Ureter (tissue), 1 donor: ENCODE data around the gene RPAP3. TPM values are rescaled to one million over a fixed set of nuclear protein-coding genes. Genes with fewer than 3 reads are reported as not detected.
A peak's percentile ranks its signal among the peaks of the same experiment; 100 is the strongest.

Experiments
- DNase-seq: peaks from one replicate; pipeline ENCODE4 v3.0.0-alpha.2; 2020; ENCODE audit warnings: low spot score
- total RNA-seq: library from RNA; stranded (reverse); gene quantifications from one replicate; pipeline ENCODE4 v1.2.4, GENCODE V29; 2023
- donor health status: DM: yes; HTN: yes; CAD: no.

Gene RPAP3, protein sequence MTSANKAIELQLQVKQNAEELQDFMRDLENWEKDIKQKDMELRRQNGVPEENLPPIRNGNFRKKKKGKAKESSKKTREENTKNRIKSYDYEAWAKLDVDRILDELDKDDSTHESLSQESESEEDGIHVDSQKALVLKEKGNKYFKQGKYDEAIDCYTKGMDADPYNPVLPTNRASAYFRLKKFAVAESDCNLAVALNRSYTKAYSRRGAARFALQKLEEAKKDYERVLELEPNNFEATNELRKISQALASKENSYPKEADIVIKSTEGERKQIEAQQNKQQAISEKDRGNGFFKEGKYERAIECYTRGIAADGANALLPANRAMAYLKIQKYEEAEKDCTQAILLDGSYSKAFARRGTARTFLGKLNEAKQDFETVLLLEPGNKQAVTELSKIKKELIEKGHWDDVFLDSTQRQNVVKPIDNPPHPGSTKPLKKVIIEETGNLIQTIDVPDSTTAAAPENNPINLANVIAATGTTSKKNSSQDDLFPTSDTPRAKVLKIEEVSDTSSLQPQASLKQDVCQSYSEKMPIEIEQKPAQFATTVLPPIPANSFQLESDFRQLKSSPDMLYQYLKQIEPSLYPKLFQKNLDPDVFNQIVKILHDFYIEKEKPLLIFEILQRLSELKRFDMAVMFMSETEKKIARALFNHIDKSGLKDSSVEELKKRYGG
- total RNA-seq, result 35.5 TPM

DNA sequence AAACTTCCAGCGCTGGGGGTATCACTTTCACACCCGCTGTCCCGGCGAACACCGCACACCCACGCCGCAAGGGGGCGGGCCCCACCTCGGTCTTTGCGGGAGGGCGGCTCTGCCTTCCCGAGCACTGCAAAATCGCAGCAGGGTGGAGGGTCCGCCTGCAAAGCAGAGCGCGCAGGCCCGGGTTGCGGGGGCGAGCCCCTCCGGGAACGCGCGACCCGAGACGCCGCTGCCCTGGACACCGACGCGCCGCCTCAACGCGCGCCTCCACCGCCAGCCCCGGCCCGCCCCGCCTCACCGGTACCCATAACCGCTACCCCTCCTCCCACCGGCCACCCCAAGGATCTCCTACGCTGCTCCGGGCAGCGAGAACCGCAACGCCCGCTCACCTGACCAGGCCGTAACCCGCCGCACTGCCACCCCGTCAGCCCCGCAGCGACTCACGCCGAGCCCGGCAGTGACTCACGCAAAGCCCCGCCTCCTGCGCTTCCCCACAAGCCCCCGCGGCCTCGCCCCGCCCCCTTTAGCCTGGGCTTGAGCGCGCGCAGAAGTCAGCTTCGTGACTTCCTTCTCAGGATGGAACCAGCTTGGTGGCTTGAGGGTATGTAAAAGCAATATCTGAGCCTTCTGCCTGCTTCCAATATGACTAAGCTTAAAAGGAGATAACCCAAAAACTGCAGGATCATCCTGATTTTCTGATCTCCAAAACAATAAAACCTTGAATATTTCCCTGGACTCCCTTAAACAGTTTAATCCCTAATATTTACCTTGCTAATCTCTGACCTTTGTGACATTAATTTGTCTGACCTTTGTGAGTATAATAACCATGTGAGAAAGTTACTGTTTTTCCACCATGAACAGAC, at the start of gene RPAP3:
TSS of gene RPAP3 (minus strand) at position 465 of the 860 bp plus-strand sequence. CDS start 3,190 bp downstream, outside the sequence.
- DNase-seq, result peak; percentile 98

DNA sequence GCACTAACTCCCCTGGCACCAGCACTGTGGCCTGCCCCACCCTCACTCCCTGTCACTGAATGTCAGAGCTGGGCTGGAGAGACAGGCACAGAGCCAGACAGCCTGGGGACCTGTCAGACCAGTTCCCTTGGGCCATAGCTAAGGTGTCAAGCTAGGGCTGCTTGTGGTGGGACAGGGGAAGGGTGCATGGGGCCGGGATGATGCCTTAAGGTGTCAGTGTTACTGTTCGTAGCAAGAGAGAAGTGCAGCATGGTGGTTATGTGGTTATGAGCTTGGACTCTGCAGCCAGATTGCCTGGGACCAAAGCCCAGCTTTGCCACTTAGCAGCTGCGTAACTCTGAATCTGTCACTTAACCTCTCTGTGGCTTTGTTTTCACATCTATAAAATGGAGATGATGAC, 49.1 kb upstream of the RPAP3 start:
- peak; percentile 83 for DNase-seq

DNA sequence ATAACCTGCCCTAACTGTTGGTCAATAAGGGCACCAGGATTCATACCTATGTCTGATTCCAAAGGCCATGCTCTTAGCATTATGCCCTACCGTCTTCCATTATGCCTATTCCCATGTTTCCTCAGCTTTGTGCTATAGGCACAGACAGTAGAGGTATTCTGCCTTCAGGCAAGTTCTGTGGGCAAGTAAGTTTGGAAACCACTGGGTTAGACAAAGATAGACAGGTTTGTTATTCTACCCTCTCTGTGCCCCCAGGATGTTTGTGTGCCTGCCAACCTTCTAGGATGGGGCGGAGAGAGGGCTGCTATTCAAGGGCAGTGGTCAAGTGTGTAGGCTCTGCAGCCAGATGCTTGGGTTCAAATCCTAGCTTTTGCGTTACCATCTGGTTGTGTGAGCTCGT, 48.3 kb upstream of the RPAP3 start:
- no peak for DNase-seq

DNA sequence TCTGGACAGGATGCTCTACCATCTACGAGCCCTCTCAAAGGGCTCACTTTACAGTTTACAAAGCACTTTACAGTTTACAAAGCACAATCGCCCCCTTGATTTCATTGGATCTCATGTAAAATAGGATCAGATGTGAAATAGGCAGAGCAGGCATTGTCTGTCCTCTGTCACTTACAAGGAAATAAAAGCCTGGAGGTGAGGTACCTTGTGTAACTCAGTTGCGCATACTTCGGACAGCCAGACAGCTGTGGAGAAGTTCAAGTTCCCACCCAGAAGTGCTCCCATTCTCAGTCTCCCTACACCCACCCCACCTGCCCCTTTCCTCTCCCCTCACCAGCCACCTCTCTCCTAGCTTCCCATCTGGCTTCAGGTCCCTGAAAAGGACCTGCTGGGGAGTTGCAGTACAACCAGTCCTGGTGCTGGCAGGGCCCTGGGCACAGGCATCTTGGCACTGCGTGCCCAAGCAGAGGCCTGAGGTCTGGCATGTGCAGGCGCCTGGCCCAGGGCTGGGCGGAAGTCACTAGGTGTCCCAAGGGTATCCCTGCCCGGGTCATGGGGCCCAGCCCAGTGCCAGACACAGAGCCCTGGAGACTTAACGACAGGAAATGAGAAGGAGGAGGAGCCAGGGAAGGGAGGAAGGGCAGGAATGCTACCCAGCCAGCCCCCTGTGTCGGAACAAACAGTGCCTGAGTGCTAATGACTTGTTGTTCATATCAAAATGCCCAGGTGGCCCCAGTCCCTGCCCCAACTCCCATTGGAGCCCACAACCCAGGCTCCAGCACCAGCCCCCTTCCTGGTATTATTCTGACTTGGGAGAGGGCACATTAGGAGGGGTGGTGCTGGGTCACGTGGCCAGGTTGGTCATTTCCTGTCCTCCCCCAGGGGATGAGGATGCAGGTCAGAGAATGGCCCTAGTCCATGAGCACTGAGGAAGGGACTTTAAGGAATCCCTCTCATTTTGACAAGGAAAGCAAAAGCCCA, 47.5 kb upstream of the RPAP3 start:
- peak; percentile 91 for DNase-seq

DNA sequence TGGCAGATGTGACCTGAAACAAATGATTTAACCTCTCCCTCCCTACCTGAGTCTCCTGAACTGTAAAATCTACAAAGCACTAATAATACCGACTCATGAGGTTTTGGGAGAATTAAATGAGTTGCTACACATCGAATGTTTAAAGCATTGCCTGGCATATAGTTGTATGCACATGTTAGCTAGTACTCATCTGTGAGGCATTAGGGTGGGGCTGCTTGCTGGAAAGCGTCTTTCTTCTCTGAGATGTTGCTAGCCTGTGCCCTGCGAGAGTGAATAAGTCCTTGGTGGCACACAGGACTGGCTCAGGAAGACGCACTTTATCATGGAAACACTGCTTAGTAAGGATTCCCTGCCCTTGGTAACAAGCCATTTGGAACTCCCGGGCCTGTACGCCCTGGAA, 46.7 kb upstream of the RPAP3 start:
- no peak for DNase-seq

DNA sequence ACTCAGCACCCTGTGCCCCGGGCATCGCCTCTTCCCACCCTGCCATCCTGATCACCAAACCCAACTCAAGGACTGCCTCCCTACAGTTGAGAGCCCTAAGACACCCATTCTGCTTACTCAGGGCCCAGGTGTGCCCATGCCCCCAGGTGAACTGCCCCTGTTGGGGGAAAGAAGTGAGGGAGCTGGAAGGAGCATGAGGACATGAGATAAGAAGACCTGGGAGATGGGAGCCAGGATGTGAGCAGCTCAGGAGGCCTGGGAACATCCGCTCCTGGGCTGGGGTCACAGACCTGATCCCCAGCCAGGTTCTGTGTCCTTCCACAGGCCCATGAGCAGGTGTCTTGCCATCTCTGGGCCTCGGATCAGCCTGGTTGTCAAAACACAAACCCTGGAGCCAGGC, 46.3 kb upstream of the RPAP3 start:
- DNase-seq, result no peak

DNA sequence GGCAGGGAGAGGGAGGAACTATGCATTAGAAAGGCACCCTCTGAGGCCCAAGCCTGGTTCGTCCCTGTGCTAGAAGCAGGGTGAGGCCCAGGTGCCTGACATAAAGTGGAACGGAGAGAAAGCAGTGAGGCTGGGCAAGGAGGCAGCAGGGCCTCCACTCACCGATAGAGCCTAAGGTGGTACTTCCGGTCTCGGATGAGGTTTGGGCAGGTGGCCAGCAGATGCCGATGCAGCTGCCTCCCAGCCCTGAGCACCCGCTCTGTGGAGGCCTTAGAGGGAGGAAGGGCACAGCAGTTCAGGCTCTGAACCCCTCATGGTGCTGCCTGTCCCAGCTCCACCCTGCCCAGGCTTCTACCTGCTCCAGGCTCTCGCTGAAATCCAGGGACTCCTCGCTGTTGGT, 45.7 kb upstream of the RPAP3 start:
- no peak for DNase-seq

DNA sequence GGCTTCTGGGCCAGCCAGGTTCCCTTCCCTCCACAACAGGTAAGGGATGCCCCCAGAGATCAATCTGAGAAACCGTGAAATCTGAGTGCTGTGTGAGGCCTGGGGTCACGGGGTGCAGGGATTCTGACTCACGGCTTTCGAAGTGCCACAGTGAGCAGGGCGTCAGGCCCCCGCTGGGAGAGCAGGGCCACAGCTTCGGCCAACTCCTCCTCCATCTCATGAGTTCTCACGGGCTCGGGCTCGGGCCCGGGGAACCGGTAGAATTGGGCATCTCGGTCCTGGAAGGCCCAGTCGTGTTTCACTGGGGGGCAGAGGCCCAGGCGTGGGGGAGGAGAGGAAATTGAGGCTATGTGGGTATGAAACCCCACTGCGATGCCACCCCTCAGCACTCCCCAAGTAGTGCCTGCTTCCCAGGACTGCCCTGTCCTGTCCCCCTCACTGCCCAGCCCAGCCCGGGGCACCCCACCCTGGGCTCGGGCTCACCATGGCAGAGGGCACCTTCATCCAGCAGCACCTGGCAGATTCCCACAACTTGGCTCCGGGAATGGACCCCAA, 45.2 kb upstream of the RPAP3 start:
- no peak for DNase-seq

DNA sequence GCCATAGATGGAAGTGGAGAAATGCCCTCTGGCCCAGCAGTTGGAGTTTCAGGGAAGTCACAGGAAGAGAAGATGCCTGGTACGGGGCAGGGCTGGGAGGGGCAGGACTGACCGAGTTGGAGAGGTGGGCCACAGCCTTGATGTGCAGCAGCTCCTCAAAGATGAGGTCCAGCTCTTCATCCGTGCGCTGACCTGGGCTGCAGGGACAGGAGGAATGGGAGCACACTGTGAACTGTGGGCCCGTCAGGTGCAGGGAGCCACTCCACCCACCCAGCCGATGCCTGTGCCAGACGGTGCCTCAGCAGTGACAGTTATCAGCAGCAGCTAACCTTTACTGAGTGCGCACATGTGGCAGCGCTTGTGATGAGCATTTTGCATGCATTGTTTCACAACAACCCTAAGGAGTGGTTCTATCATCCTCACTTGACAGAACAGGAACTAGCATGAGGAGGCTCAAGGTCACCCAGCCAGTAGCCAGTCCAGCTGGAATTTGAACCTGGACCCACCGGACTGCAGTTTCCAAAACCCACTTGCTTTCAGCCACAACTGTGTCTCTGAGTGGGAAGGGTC, 44.5 kb upstream of the RPAP3 start:
- no peak for DNase-seq

DNA sequence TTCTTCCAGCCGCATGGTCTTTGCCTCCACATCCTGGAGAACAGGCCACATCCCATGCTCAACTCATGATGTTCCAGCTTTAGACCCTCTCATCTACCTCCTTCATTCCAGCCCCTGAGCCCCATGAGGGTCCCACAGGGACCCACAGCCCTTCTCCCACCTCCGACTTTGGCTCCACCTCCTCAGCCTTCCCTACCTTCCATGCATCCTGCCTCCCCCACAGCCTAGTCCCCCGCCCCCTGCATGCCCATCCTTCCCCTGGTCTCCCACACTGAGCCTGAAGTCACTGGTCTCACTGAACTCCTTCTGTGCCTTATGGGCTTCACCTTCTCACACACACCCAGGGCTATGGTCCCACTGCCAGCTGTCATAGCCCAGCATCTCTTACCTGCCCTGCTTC, 43.1 kb upstream of the RPAP3 start:
- DNase-seq, result no peak

DNA sequence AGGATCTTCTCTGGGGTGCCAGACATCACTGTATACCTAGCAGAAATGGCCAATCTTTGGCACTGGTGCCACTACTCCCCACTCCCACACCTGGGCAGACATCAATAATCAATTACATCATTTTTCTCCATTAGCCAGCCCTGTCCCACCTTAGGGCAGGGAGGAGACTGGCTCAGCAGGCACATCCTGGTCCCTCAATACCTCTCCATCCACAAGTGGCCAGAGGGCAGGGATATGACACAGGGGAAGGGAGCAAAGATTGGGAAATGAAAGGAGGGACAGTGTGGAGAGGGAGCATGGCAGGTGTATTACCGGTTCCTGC, 42.6 kb upstream of the RPAP3 start:
- no peak for DNase-seq

DNA sequence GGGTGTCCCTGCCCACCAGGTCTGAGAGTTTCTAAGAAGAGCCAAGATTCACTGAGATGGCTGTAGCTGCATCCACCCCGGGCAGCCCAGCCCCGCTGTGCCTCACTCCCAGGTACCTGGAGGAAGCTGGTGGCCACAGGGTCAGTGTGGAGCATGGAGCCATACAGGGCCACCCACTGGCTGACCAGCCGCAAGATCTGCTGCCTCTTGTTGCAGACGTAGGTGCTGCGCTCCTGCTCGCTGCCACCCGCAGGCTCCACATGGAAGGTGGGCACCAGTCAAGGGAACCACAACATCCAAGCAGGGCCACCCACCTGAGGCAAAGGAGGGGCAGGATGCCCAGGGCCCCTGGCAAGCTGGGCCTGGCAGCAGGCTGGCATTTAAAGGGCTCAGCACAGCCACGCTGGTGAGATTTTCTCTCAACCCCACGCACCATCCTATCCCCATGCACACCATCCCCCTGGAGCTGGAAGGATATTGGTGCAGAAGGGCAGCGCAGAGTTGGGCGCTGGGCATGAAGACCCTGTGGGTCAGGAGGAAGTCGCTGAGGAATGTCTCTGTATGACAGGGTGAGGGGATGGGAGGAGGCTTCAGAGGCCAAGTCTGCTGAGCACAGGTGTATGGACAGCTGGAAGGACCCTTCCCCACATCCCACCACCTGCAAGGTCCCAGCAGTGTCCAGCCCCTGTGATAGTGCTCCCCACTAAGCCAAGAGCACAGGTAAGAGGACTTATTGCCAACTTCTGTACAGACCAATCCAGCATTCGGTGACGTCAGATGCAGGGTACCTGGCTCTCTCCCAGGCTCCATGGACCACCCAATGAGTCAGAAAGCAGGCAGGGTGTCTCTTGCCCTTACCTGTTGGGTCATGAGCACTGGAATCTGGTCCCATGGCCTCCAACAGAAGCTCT, 42.0 kb upstream of the RPAP3 start:
- DNase-seq, result no peak

DNA sequence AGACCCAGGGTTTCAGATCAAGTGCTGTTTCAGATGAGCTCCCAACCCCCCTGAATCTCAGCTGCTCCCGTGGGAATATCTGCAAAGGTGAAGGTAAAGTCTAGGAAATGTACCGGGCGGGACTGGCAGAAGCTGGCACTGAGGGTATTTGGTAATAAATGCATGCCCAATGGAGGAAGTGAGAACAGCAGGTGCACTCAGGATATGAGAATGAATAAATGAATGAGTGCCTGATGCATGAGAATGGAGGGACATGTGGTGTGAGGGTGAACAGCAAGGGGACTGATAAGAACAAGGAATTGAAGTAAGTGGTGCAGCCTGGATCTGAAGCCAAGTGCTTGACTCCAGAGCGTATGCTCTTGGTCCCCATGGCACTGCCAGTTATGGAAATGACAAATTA, 41.3 kb upstream of the RPAP3 start:
- no peak for DNase-seq

DNA sequence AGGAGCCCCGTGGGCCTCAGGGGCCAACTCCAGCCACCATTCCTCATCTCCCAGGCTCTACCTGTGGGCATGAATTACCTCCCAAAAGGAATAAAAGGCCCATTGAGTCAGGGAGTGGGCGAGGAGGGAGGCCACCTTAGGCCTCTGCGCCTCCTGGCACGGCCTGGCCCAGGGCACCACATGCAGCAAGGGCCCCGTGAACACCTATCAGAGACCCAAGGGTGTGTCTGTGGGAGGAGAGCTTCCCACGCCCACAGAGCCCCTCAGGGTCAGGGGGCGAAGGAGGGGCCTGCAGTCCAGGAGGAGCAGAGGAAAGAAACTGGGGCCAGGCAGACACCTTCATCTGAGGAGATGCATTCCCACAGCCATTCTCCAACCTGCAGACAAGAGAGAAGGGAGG, 40.7 kb upstream of the RPAP3 start:
- no peak for DNase-seq

DNA sequence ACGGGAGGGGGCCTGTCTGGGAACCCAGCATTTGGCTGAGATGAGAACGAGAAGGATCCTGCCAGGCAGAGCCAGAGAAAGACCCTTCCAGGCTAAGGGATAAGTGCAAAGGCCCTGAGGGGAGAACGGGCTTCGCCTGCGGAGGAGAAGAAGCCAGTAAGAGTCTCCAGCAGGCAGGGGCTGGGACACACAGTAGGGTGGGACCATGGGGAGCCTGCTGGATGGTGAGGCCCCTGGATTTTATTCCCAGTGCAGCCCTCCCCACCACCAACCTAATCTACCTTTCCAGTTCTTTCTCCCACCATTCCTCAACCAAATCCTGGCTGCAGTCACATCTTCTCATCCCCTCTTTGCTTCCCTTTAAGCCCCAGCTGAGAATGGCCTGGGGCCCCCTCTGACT, 40.2 kb upstream of the RPAP3 start:
- DNase-seq, result no peak

DNA sequence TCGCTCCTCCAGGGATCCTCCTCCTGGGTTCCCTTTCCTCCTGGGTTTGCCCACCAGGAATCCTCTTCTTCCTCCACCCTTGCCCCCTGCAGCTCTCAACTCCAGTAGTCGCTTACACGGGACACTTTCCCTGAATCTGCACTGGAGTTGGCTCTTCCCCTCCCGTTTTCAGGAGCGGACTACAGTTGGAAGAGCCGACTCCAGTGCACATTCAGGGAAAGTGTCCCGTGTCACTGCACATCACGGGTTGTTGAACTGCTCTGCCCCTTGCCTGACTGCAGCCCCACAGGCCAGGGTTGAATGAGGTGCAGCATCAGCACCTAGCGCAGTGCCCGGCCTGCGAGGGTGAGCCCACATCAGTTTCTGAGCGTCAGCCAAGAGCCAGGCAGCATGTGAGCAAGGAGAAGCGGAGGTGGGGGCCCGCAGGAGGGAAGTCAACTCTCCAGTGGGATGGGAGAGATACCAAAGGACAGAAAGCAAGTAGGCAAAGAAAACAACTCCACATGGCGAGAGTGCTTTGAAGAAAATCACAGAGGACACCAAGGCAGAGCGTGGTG, 39.7 kb upstream of the RPAP3 start:
- no peak for DNase-seq

DNA sequence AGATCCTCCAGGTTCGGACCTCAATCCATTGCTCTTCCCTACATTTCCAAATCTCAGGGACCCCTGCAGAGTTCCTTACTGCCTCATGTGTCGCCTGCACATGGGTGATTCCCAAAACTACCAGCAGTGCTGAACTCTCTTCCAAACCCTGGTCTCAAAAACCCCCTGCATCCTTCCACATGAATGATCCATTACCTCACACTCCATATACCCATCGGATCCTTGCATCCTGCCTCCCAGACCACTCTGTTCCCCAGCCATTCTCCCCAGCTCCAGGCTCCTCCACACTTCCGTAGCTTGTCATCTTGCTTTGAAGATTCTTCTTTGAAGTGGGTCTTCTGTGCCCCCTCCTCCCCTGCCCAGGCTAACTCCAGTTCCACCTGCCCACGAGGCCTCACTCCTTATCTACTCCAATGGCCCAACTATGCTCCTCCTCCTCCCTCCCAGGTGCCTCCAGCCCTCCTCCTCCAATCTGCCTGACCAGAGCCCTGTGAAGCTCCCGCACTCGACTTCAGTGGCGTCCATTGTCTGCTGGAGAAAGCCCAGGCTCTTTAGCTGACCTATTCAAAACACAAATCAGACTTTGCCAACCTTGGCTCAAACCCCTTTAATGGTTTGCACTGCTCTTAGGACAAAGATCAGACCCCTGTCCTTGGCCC, 39.1 kb upstream of the RPAP3 start:
- no peak for DNase-seq

DNA sequence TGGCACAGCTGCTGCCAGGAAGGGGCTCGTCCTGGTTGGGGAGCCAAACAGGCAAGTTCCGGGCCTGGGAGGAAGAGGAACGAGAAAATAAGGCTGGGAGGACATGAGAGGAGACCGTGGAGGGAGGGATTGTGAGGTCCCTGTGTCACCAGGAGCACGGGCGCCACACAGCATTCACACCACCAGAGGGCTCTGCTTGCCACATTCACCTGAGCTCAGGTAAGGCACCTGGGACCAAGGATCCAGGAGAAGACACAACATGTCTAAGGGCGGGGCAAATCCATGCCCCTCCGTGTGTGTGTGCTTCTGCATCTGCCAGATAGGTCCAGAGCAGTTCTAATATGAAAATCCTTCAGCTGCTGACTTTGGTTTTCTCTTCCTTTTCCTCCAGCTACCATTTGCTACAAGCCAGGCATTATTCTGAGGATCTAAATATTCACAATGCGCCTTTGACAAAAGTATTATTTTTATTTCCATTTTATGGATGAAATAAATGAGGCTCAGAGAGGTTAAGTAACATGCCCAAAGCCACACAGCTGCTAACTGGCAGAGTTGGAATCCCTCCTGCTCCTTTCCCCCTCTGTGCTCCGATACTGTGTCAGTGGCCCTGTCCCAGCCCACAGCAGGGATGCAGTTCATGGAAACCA, 38.3 kb upstream of the RPAP3 start:
- no peak for DNase-seq
